ENCODE measurements around the gene COQ10B. TPM values are rescaled to one million over a fixed set of nuclear protein-coding genes. Genes with fewer than 3 reads are reported as not detected.

The COQ10B gene
- total RNA-seq, 4 donors from 2014 or later: 21.5 to 28.1 (median 27.1) TPM

- no peak for TF ChIP-seq CTCF (IDR thresholded peaks at IDR 0.05)
- no peak for TF ChIP-seq POLR2A (IDR thresholded peaks at IDR 0.05)
- intact Hi-C loops (cut with DNase I; ENCODE audit: low total_unique reads): no loop called here
- H3K4me3 ChIP-seq (ENCODE audit: low read depth, poor library complexity, severe bottlenecking): no peak overlapping the region
- 96 to 100% methylated on average over 2 of the region's 2 CpGs for WGBS, 2 donors
- no peak for DNase-seq (ENCODE audit: low spot score in 2 of 2)
These were observed 50.6 kb downstream of the COQ10B start for GRCh38 chr2:197504000-197504399.

GRCh38 chr2:197504512-197504911, 51.2 kb downstream of the COQ10B start:
- TF ChIP-seq POLR2A (IDR thresholded peaks at IDR 0.05) (no peak), CTCF (IDR thresholded peaks at IDR 0.05) (no peak)
- intact Hi-C loops (cut with DNase I; ENCODE audit: low total_unique reads): no loop called here
- DNase-seq (ENCODE audit: low spot score in 2 of 2): no peak
- WGBS, 2 donors: 90 to 93% methylated on average over 6 of the region's 6 CpGs
- H3K4me3 ChIP-seq (ENCODE audit: low read depth, poor library complexity, severe bottlenecking): no peak overlapping the region

- H3K4me3 ChIP-seq (ENCODE audit: low read depth, poor library complexity, severe bottlenecking): no peak overlapping the region
- WGBS, 2 donors: 94 to 97% methylated on average over 5 of the region's 5 CpGs
- intact Hi-C loops (cut with DNase I; ENCODE audit: low total_unique reads): no loop called here
- no peak for TF ChIP-seq CTCF (IDR thresholded peaks at IDR 0.05)
- no peak for TF ChIP-seq POLR2A (IDR thresholded peaks at IDR 0.05)
- no peak for DNase-seq (ENCODE audit: low spot score in 2 of 2)
These were observed 53.3 kb downstream of the COQ10B start for GRCh38 chr2:197506658-197507057.

GRCh38 chr2:197513915-197514314, 60.6 kb downstream of the COQ10B start:
- intact Hi-C loops (cut with DNase I; ENCODE audit: low total_unique reads): no loop called here
- WGBS, 2 donors: 93 to 96% methylated on average over 5 of the region's 5 CpGs

GRCh38 chr2:197514754-197515153, 61.4 kb downstream of the COQ10B start:
- DNase-seq (ENCODE audit: low spot score in 2 of 2): no peak
- TF ChIP-seq CTCF (IDR thresholded peaks at IDR 0.05) (no peak), POLR2A (IDR thresholded peaks at IDR 0.05) (no peak)
- intact Hi-C loops (cut with DNase I; ENCODE audit: low total_unique reads): no loop called here
- no peak overlapping the region for H3K4me3 ChIP-seq (ENCODE audit: low read depth, poor library complexity, severe bottlenecking)
- WGBS, 2 donors: 65 to 67% methylated on average over 3 of the region's 3 CpGs

More at GRCh38 chr2:197513915-197514314, 60.6 kb downstream of the COQ10B start:
- no peak for TF ChIP-seq CTCF (IDR thresholded peaks at IDR 0.05)
- no peak for TF ChIP-seq POLR2A (IDR thresholded peaks at IDR 0.05)
- H3K4me3 ChIP-seq (ENCODE audit: low read depth, poor library complexity, severe bottlenecking): no peak overlapping the region
- DNase-seq (ENCODE audit: low spot score in 2 of 2): no peak

GRCh38 chr2:197515315-197515738, 62.0 kb downstream of the COQ10B start:
- 0% methylated on average over 16 of the region's 16 CpGs for WGBS, 2 donors
- DNase-seq (ENCODE audit: low spot score in 2 of 2): no peak
- intact Hi-C loops (cut with DNase I; ENCODE audit: low total_unique reads): no loop called here
- TF ChIP-seq POLR2A (IDR thresholded peaks at IDR 0.05): no peak
- TF ChIP-seq CTCF (IDR thresholded peaks at IDR 0.05): no peak
- peak overlapping the region; percentile 80 for H3K4me3 ChIP-seq (ENCODE audit: low read depth, poor library complexity, severe bottlenecking)
